Hematopoietic multipotent progenitor cell (in vitro differentiated cells): ENCODE measurements around the gene TAF6L. TPM values are rescaled to one million over a fixed set of nuclear protein-coding genes. Genes with fewer than 3 reads are reported as not detected.
"Not testable (repeated sequence)": the region's sequence is repeated elsewhere in the genome, so short reads cannot be mapped to it uniquely, and the experiment has no call there.

Source experiments
- DNase-seq, 3 donors: peaks; one replicate each; pipeline ENCODE4 v3.0.0-alpha.2; 2011 to 2015; ENCODE audit warnings: low read depth in 2 of 3, low spot score in 2 of 3
- total RNA-seq: library from RNA; depleted of rRNA; stranded (reverse); fragments of >200 nt; gene quantifications from one replicate; pipeline ENCODE4 v1.2.3, GENCODE V29; 2012

Gene TAF6L
- total RNA-seq, 1 donor: 25.0 TPM

- no peak for DNase-seq
These were observed 29.9 kb downstream of the TAF6L start for GRCh38 chr11:62801071-62801470.

DNA sequence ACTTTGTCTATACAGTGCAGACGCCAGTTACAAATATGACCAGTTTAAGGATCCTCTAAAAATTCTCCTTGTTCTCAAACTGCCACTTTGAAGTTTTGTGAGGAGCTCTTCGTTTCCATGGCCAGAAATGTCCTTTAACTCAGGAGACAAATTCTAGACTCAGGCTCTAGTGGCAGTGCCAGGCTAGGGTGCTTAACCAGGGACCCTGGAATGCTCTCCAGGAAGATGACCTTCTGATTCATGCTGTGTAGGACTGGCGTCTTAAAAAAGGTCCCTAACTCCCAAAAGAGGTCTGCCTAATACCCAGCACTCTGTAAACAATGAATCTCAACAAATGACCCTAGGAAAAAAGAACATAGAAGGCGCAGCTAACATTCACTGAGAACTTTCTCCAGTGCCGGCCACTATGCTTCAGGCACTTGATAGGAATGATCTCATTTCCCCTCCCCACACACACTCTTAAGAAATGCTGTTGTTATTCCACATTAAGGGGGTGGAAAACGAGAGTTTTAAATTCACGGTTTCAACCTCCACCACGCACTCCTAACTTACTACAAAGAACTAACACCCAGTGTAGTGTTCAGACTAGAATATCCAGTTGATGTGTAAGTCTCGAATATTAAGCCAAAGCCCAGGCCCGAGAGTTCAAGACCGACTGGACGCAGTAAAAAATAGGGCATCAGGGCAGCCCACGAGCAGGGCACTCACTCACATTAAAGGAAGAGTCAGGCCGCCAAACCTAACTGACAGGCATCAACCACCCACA is 33.3 kb downstream of the TAF6L start:
- peak in 1 of 3 donors; percentile 25 for DNase-seq

DNA sequence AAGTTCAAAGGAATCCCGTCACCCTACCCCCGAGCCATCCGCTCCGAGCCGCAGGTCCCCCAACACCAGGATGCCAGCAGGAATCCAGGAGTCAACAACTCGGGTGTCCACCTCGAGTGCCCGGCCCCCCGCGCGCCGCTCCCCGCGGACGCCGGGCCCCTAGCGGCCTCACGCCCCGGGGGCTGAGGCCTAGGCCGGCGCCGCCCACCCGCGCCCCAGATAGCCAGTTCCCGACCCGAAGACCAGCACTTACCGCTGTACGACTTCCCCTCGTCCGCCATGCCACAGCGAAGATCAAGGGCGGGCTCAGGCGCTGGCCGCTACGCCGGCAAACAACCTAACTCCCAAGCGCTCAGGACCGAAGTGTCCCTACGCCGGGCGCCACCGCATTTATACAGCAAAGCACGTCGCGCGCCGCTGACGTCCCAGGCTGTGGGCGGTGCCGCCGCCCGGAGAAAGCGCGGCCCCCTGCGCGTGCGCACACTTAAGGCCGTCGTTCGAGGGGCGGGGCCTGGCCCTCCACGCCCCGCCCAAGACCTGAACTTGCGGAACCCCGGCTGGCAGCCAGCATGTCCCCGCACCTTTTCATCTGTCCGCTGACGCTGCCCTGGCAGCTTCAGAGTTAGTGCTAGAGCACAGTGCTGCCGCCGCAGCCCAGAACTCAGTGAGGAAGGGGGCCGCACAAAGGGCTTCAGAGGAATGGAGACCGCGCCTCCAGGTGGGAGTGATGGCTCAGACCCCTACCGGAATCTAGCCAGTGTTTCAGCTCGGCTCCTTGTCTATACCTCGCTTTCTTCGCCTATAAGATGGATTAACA is 34.1 kb downstream of the TAF6L start, which contains the start of gene NXF1:
TSS of gene NXF1 (minus strand) at position 365 of the 817 bp plus-strand sequence. CDS start at position 281, 84 bp downstream.
- DNase-seq: peak; percentile 94 to 99 (median 96)

GRCh38 chr11:62805961-62806441 is 34.8 kb downstream of the TAF6L start:
- DNase-seq: no peak

GRCh38 chr11:62806611-62807121 is 35.5 kb downstream of the TAF6L start:
- DNase-seq: no peak

DNA sequence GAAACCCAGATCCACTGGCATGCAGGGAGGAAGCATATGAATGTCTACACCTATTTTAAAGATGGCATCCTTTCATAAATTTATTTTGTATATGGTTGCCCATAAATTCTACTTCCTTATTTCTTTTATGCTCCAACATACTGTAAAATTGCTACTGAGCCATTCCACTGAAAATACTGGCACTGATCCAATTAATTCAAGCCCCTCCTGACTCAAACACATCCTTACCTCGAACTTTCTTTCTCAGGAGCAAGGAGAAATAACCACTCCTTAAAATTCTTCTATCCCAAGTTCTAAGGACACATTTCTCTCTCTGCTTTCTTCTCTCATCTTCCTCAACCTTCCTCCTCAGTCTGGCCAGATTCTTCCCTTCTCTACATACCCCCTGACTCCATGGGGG is 39.6 kb downstream of the TAF6L start:
- no peak for DNase-seq

GRCh38 chr11:62811659-62812058 is 40.5 kb downstream of the TAF6L start:
- DNase-seq: no peak

DNA sequence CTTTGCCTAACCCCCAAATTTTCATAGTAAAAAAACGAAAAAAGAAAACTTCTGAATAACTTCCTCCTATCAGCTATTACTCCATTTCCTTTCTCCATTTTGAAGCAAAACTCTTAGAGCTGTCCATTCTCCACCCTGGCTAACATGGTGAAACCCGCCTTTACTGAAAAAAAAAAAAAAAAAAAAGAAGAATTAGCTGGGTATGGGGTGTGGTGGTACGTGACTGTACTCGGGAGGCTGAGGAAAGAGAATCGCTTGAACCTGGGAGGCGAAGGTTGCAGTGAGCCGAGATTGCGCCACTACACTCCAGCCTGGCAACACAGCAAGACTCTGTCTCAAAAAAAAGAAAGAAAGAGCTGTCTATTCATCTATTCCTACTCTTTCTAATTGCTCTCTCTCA is 45.4 kb downstream of the TAF6L start:
- DNase-seq: no peak

GRCh38 chr11:62817129-62817528 is 45.9 kb downstream of the TAF6L start:
- no peak for DNase-seq

- no peak for DNase-seq
These were observed 52.5 kb downstream of the TAF6L start for GRCh38 chr11:62823677-62824076.

DNA sequence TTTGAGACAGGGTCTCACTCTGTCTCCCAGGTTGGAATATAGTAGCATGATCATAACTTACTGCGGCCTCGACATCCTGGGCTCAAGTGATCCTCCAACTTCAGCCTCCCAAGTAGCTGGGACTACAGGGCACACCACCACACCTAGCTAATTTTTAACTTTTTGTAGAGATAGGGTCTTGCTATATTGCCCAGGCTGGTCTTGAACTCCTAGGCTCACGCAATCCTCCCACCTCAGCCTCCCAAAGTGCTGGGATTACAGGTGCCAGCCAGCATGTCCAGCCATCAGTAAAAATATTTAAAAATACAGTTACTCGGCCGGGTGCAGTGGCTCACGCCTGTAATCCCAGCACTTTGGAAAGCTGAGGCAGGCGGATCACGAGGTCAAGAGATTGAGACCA is 56.9 kb downstream of the TAF6L start:
- DNase-seq: not testable (repeated sequence)

DNA sequence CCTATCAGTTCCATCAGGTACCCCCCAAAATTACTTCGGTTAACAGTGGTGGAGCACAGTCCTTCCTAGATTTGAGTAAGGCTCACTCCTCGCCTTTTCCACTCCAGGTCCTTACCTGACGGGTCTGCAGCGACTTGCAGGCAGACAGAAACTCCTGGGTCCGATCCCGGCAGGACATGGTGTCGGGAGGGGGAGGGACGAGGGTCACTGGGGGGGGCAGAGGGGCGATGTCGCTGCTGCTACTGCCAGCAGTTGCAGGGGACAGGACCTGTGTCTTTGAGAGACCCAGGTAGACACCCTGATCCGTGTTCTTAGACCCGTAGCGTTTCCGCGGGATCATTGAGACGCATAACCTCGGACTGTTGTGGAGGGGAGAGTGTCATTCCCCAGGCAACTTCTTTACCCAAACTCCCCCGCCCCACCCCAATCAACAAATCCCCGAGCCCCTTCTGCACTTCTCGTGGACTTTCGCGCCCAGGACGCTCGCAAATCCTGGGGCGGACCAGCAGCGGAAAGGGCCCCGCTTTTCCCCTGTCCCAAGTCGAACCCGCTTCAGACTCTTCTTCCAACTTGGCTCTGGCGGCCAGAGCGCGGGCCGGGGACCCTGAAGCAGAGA is 59.8 kb downstream of the TAF6L start:
- DNase-seq: peak in 2 of 3 donors; percentile 74 to 84

GRCh38 chr11:62831520-62832335 is 60.5 kb downstream of the TAF6L start, which contains the start of gene STX5:
Gene STX5, minus strand, starts transcription at chr11:62832051. Its CDS starts 808 bp downstream, at chr11:62831243.
- peak; percentile 98 to 99 (median 99) for DNase-seq

- DNase-seq: no peak
These were observed 61.4 kb downstream of the TAF6L start, which contains the start of gene TEX54 for GRCh38 chr11:62832336-62833234. Gene TEX54, minus strand, starts transcription at chr11:62832841.

DNA sequence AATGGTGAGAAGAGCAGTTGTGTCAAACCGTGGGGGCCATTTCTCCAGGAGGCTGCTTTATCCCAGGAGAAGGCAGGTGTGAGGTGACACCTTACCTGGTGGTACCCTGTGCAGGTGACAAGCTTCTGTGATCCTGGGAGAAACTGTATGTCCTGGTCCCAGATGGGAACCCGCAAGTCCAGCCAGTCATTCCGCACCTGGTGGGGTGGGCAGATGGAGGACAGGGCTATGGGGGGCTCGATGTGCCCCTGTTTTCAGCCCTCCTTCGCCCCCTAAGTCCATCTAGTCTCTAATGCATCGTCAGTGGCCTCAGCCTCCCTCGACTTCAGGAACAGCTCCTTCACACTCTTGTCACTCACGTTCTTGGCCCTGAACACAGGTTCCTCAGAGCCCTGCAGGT is 64.1 kb downstream of the TAF6L start:
- no peak for DNase-seq
